Fibroblast of lung (primary cell): ENCODE data around the gene CHRM4.

Experiments
- EZH2 ChIP-seq: IDR thresholded peaks from 2 replicates; pipeline ENCODE4 v1.5.1; 2012; ENCODE audit warnings: low read length, control low read depth, mild to moderate bottlenecking; ENCODE audit errors: missing control alignments
- TF ChIP-seq, protein P1 (sequence below), 2 donors: IDR thresholded peaks in 1 of 2; conservative IDR thresholded peaks in 1 of 2; 1 replicate in 1 of 2; 2 replicates in 1 of 2; pipeline ENCODE4 v1.5.1; 2011 to 2012; ENCODE audit warnings: low read length in 2 of 2, control low read depth in 1 of 2, inconsistent platforms in 1 of 2, low read depth in 1 of 2, mild to moderate bottlenecking in 1 of 2

DNA sequence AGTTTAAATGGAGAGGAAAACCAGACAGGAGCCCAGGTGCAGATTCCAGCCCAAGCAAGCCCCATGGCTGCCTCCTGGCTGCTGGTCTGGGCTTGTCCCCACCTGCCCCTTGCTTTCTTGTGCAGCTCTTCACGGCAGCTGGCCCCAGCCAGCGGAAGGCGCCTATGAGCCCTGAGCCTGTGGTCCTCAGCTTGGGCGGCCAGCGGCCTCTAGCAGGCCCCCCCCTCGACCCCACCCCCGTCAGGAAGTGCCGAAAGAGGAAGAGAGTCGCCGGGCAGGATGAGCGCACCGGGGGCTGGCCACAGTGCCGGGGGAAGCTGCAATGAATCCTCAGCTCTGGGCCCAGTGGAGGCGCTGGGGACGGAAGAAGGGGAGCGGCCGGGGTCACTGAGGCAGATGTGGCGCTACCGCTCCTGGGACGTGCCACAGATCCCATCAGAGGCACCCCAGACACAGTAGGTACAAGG lies 46.4 kb downstream of the CHRM4 start:
- TF ChIP-seq, protein P1, sequence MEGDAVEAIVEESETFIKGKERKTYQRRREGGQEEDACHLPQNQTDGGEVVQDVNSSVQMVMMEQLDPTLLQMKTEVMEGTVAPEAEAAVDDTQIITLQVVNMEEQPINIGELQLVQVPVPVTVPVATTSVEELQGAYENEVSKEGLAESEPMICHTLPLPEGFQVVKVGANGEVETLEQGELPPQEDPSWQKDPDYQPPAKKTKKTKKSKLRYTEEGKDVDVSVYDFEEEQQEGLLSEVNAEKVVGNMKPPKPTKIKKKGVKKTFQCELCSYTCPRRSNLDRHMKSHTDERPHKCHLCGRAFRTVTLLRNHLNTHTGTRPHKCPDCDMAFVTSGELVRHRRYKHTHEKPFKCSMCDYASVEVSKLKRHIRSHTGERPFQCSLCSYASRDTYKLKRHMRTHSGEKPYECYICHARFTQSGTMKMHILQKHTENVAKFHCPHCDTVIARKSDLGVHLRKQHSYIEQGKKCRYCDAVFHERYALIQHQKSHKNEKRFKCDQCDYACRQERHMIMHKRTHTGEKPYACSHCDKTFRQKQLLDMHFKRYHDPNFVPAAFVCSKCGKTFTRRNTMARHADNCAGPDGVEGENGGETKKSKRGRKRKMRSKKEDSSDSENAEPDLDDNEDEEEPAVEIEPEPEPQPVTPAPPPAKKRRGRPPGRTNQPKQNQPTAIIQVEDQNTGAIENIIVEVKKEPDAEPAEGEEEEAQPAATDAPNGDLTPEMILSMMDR (conservative IDR thresholded peaks at IDR 0.05 in 1 of 2, IDR thresholded peaks at IDR 0.05 in 1 of 2; ENCODE audit: low read depth in 1 of 2, low read length in 2 of 2) = no peak
- no peak for TF ChIP-seq EZH2
